ENCODE results near the gene DOC2A.

Gene DOC2A

DNA sequence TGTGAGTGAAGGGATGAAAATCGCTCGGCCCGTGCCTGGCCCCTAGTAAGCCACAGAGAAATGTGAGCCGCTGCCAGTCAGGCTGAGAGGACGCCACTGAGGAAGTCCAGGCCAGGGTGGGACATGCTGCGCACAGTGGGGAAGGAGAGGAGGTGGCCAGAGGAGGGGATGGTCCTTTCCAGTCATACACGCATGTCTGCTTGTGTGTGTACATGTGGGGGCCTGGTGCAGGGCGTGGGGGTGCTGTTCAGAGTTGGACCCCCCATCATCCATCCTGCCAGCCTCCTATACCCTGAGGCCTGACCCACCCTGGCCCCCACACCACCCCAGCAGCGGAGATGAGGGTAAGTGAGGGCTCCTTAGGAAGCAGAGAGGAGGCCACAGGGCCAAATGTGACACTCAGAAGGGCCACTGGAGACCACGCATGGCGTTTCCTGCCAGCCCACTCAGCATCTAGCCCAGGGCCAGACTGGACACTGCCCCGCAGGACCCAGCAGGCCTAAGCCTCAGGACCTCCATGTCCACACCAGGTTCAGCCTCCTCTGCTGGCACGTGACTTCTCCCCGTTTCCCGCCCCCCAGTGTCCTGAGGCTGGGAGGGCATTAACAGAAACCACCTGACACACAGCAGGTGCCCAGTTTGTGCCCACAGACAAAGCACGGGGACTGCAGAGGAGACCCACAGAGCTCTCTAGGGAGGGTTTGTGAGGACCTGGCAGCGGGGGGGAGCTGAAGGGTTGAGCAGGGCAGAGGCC, 7.0 kb downstream of the DOC2A start:
- no peak for DNase-seq

DNA sequence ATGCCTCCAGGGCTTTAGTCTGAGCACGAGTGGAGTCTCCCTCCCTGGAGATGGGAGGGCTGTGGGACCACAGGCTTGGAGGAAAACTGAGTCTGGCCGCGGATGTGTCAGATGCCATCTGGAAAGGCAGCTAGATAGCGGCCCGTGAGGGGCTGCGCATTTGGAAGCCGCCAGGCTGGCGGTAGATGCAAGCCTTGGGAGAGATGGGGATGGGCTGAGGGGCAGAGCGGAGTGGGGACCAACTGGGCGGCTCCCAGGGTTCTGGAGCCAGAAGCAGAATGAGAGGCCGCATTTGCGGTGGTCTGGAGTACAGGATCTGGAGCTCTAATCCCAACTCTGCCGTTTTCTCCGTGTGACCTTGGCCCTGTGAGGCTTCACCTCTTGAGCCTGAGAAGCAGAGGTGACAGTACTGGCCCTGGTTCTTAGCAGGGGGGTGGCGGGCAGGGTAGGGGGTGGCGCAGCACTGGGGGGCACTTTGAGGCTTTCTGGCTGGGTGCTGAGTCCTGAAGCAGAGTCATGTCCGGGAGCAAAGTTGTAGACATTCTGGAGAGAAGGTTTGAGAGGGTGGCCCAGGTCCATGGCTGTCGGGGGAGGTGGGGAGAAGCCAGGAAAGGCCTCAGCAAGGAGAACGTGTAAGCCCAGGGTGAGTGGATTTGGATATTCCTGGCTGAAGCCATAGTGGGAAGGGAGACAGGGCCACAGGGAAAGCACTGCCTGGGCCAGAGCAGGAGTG, 8.0 kb downstream of the DOC2A start:
- DNase-seq = no peak

DNA sequence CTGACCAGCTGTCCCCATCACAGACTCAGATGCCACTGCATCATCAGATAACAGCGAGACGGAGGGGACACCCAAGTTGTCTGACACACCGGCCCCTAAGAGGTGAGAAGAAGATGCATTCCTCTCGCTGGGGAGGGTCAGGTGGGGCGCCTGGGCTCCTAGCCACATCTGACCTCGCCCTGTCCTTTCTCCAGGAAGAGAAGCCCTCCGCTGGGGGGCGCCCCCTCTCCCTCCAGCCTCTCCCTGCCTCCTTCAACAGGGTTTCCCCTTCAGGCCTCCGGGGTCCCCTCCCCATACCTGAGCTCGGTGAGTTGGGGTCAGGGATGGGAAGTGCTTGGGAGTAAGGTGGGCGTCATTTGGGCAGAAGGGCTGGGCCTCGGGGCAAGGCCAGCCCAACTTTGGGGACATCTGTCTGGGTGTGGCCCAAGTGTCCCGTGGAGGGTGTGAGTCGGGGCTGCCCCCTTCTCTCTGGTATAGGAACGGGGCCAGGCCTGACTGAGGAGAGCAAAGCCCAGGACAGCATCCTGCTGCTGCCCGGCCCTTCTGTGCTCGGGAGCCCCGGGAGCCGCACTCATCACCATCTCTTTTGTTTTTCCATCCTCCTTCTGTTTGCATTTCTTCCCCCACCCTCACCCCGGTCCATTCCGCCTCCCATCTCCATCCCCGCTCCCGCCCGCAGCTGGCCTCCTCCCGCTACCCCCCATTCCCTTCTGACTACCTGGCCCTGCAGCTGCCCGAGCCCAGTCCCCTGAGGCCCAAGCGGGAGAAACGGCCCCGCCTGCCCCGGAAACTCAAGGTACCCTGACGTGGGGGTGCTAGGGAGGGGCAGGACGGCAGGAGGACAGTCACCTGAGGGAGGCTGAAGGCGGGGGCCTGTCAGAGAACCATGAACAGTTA, 9.8 kb downstream of the DOC2A start:
- DNase-seq = no peak

DNA sequence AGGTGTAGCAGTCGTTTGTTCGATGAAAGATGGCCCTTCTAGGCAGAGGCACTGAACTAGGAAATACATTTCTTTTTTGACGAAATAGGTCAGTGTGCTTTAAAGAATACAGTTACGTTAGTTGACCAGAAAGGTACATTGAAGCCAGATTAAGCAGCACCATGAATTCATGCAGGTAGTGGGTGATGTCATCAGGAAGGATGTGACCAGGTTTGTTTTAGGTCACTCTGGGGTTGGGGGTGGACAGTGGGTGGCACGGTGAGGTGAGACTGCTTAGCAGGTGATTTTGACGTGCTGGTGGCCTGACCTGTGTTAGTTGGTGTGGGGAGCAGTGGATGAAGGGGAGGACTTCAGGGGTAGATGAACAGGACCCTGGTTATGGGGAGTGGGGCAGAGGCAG, 11.2 kb downstream of the DOC2A start:
- no peak for DNase-seq

DNA sequence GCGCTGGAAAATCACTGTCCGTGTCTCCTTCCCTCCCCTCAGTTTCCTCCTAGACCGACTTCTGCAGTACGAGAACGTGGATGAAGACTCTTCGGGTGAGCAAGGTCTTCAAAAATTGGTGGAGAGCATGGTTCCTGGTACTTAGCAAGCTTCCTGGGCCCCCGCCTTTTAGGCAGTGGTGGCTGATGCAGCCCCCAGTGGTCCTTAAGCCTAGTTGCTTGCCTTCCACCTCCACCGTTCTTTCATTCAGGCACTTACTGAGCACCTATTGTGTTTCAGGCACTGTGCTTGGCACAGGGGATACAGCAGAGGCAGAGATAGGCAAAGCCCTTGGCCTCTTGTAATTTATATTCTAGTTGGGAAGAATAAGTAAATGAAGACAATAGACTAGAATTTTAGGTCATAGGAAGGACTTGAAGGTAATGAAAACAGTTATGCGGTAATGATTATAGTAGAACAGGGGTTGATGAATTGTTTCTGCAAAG, 14.0 kb downstream of the DOC2A start:
- no peak for DNase-seq

DNA sequence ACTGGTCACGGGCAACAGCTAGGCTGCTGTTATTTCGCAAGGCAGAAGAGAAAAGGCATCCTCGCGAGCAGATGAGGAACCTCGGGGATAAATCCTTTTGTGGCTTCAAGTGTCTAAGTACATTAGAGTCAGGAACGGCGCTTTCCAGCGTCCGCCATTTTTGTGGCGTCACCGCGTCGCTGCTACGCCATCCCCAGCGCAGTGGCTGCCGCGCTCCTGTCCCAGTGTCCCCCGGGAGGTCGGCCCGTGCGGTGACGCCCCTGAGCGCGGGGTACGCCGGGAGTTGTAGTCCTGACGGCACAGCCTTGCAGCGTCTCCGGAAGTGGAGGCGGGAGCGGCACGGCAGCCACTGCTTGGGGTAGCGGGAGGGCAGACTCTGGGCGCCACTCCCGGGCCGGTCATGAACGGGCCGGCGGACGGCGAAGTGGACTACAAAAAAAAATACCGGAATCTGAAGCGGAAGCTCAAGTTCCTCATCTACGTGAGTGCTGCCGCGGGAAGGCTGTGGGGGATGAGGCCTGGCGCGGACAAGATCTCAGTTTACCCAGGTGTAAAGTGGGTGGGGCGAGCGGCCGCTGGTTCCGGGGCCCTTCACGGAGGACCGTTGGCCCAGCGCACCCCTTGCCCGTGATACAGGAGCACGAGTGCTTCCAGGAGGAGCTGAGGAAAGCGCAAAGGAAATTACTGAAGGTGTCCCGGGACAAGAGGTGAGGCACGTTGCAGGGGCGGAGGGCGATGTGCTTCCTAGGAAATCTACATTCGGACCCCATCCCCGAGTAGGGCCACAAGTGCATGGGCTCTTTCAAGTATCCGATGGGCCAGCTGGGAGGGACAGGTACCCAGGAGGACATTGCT, 14.7 kb downstream of the DOC2A start, which contains the start of gene INO80E:
Gene INO80E, plus strand, starts transcription at position 331 of the 855 bp plus-strand sequence. Its CDS starts 70 bp downstream, at position 401.
- DNase-seq = peak; percentile 90

DNA sequence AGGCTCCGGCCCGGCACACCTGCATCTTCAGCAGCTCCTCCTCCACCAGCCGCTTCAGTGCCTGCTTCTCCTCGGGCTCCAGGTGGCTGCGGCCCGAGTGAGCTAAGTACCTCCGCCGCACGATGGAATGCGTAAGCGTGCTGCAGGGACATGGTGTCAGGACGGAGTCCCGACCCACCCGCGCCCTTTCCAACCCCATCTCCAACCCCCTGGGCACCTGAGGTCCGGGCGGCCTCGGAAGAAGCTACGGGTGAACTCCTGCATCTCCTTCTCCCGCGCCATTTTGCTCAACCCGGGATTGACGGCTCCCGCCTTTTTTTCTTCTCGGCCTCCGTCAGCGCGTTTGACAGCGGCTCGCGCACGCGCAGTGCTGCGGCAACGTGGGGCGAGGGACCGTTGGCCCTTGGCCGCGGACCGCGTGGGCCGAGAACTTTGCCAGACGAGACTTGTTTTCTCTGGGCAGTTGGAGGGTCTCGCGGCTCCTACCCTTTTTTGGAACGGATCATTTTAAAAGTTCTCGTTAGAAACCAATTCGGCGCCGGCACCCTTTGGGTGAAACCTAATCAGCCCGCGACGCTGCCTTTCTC, 15.4 kb downstream of the DOC2A start, which contains the start of gene HIRIP3:
Gene HIRIP3, minus strand, starts transcription at position 294 of the 587 bp plus-strand sequence. Its CDS starts 12 bp downstream, at position 282.
- DNase-seq = peak; percentile 71

DNA sequence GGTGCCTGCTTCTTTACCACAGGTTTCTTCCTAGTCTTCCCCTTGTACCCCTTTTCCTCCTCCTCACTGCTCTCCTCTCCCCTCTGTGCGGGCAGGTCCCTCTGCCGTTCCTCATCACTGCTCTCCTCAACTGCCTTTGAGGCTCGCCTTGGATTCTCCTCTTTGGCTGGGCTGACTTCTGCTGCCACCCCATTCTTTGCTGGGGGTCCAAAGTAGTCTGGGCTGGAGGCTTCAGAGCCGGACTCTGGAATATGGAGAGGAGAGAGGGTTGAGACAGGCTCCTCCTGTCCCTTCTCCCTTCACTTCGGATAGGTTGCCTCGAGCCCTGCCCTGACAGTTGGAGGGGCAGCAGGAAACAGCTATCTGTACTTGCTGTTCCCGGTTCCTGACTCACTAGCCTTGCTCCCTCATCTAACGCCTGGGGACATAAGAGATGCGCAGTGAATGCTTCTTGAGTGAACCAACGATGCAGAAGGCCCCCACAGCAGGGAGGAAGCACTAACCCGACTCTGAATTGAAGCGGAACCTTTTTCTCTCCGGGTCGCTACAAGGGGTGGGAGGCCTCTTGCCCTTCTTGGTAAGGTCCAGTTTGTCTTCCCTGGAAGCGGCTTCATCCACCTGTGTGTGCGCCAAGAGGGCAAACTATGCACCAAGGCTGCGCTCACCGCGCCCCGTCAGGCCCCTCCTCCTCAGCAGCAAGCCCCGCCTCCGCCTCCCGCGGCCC, 16.1 kb downstream of the DOC2A start:
- no peak for DNase-seq

DNA sequence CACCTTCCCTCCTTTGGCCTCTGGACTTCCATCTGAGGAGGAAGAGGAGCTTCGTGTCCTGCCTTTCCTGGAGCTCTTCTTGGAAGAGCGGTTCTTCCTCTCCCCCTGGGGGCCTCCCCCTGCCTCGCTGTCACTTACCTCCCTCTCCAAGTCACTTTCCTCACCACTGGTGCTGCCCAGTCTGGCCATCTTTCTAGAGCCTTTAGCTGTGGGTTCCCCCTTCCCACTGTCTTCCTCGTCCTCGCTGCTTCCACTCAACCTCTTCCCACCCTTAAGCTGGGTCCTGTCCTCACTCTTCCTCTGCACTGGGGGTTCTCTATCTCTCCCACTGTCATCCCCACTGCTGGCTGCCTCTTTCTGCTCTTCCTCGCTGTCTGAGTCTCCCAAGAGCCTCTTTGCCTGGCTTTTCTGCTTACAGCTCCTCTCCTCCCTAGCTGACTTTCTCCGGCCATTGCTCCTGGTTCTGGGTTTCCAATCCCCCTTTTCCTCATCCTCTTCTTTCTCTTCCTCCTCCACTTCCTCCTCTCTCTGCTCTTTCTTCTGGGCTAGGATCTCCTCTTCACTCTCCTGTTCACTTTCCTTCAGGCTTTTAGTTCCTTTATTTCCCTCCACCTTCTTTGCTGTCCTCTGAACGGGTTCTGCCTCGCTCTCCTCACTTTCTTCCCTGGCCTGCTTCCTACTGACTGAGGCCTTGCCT, 16.8 kb downstream of the DOC2A start:
- no peak for DNase-seq

DNA sequence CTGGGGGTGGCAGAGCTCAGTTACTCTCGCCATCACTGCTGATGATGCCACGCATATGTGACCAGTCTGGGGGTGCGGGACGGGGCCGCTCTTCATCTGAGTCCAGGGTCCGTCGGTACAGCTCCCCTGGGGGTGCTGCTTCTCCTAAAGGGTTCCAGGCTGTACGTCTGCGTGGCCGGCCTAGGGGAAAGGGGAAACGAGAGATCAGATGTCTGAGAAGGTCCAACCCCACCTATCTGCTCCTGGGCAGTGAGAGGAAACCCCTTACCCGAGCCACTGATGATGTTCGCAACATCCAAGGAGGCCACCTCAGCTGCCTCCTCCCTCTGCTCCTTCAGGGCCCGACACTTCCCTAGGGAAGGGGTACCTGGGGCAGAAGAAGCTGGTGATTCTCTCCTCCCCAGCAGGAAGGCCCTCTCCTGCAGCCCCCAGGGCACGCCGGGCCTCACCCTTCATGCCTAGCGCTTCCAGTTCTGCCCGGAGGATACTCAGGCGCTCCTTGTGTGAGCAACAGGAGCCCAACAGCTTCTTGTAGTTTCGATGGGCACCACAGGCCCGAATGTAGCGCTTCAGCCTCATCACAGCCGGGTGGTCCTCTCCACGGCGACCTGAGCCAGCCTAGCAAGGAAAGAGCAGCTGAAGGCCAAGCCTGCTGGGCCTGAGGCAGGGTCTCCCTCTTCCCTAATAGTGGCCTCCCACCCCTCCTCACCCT, 17.5 kb downstream of the DOC2A start:
- DNase-seq = no peak

DNA sequence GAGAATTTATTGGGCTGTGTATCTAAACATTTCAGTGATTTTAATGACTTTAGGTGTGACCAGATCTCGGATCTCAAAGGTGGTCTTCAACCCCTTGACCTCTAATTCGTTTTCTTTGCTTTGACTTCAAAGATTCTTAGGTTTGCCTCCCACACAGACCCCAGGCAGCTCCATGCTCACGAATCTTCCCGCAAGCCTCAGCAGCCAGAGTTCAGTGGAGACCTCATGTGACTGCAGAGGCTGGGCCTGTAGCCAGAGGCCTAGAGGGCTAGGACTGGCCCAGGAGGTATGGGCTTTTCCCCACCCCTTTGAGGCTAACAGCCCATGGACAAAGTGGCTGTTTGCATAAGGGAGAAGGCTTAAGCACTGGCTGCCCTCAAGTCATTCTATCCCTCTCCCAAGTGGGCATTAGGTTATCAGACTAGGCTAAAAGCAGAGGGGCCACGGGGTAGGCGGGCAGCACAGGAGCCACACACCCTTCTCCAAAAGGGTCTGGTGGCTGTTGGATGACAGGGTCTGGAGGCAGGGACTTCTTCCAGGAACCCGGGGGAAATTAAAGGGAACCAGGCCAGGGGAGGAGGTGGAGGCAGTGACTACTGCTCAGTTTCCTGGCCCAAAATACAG, 18.4 kb downstream of the DOC2A start:
- DNase-seq = no peak

DNA sequence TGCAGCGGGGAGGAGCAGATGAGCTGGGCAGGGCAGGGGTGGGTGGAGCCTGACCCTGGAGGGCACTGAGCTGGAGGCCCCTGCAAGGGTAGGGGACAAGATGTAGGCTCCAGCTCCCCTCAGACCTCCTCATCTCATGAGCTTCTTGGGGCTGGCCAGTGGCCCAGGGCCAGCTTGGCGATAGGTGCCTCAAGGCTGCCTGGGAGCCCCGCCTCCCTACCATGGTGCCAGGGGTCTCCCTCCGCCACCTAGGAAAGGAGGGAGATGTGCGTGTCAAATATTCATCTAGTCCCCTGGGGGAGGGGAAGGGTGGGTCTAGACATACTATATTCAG, 19.3 kb downstream of the DOC2A start:
- DNase-seq = no peak

DNA sequence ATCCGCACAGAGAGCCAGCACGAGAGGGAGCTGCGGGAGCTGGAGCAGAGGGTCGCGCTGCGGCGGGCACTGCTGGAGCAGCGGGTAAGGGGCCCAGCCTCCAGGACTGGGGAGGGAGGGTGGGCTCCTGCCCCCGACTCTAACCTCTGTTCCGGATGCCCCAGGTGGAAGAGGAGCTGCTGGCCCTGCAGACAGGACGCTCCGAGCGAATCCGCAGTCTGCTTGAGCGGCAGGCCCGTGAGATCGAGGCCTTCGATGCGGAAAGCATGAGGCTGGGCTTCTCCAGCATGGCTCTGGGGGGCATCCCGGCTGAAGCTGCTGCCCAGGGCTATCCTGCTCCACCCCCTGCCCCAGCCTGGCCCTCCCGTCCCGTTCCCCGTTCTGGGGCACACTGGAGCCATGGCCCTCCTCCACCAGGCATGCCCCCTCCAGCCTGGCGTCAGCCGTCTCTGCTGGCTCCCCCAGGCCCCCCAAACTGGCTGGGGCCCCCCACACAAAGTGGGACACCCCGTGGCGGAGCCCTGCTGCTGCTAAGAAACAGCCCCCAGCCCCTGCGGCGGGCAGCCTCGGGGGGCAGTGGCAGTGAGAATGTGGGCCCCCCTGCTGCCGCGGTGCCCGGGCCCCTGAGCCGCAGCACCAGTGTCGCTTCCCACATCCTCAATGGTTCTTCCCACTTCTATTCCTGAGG, 19.8 kb downstream of the DOC2A start:
- DNase-seq = no peak

DNA sequence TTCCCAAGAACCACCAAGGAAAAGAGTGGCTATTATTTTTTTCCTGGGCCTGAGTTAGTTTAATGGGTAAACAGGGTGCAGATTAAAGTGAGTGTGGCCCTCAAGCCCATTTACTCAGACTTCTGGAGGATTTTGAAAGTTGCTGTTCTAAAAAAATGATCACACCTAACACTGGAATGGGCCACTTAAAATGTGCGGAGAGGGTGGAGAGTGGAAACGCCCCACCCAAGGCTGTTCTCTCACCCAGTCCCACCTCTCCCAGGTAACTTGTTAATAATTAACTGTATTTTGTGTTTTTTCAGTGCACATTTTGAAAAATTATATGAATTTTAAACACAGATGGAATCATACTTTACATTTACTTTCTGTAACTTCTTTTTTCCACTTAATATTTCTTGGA, 20.8 kb downstream of the DOC2A start:
- DNase-seq = no peak

DNA sequence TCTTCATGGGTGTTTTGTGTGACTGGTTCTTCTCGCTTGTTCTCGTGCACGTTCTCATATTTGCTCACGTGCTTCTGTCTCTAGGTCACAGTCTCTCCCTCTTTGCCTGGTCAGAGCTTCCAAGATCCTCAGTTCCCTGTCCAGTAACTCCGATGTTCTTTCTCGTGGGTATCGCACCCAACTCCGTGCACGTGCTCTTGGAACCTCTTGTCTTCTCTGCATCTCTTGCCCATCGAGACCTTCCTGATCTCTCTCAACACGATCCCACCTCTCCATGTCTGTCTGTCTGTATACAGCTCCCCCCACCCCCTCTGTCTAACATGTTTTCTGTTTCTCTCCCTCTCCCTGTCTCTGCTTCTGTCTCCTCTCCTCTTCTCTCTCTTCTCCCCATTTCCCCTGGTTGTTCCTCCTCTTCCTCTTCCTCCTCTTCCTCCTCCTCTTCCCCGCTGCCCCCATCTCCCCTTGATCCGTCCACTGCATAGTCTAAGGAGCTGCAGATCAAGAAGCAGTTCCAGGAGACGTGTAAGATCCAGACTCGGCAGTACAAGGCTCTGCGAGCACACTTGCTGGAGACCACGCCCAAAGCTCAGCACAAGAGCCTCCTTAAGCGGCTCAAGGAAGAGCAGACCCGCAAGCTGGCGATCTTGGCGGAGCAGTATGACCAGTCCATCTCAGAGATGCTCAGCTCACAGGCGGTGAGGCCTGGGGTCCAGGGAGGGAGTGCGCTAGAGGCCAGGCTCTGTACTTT, 21.5 kb downstream of the DOC2A start:
- no peak for DNase-seq

DNA sequence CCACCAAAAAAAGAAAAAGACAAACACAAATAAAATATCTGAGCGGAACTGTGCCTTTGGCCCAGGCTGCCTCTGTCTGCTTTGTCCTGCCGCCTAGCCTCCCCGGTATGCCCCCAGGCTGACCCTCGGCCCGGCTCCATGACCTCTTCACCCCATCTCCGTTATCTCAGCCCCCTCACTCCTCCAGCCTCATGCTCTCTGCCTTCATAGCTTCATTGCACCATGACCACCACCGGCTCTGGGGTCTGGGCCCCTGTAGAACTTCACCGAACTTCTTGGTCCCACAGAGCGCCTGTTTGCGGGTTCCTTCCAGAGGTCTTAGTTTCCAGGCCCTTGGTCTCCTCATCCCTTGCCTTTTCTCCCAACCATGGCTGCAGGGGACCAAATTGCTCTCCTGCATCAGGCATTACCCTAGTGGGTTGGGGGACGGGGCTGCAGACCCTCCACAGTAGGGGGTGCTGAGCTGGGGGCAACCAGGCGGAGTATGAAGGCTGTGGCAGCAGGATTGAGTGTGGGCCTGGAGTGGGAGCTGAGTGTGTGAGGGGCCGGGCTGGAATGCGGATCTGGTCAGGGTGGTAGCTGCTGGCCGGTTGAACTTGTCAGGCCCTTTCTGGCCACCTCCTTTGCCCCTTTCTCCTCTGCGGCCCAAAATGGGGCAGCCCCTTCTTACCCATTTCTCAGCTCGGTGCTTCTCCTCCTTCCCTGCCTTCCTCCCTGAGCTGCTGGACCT, 22.3 kb downstream of the DOC2A start:
- no peak for DNase-seq

Data from NCI-H526 treated with DMSO at 0.1 percent for 48 hours (cell line).